BLaER1 (cell line): Measurements from ENCODE around the gene PLEKHG2.

Experiments used
- H3K27ac ChIP-seq: shearing (Covaris generic); formaldehyde crosslinking; 2 replicates; pipeline ENCODE4 v1.8.1; 2022
- H3K27me3 ChIP-seq: shearing (Covaris generic); formaldehyde crosslinking; 2 replicates; pipeline ENCODE4 v1.8.1; 2022
- H3K36me3 ChIP-seq: shearing (Covaris generic); formaldehyde crosslinking; 2 replicates; pipeline ENCODE4 v1.8.1; 2022
- H3K4me1 ChIP-seq: shearing (Covaris generic); formaldehyde crosslinking; 2 replicates; pipeline ENCODE4 v1.8.1; 2022
- H3K4me2 ChIP-seq: shearing (Covaris generic); formaldehyde crosslinking; 2 replicates; pipeline ENCODE4 v1.8.1; 2022
- H3K4me3 ChIP-seq: shearing (Covaris generic); formaldehyde crosslinking; 2 replicates; pipeline ENCODE4 v1.8.1; 2022
- H3K9ac ChIP-seq: shearing (Covaris generic); formaldehyde crosslinking; 2 replicates; pipeline ENCODE4 v1.8.1; 2022
- H3K9me3 ChIP-seq: shearing (Covaris generic); formaldehyde crosslinking; 2 replicates; pipeline ENCODE4 v1.8.1; 2022
- H4K20me1 ChIP-seq: shearing (Covaris generic); formaldehyde crosslinking; 2 replicates; pipeline ENCODE4 v1.8.1; 2022
- Cebpa-rat ChIP-seq: shearing (Covaris generic); IDR thresholded peaks from 2 replicates; pipeline ENCODE4 v1.8.1; 2022

Gene PLEKHG2

DNA sequence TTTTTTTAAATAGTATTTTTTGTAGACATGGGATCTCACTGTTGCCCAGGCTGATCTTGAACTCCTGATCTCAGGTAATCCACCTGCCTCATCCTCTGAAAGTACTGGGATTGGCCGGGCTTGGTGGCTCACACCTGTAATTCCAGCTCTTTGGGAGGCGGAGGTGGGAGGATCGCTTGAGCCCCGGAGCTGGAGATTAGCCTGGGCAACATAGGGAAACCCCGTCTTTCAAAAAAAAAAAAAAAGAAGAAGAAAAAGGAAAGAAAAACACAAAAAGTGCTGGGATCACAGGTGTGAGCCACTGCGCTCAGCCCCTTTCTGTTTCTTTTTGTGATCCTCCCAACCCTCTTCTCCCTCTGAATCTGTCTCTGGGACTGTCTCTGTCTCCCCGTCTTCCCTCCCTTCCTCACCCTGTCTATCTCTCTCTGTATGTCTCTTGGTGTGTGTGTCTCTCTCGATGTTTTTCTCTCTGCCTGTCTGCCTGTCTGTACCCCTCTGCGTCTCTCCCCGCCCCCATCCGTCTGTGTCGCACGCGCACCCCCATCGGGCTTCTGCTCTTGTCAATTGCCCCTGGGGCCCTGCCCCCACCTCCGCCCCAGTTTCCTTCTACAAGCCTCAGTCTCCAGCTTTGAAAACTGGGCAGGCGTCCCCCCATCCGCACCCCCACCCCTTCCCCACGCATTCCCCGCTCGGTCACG is 6.4 kb upstream of the PLEKHG2 start:
- Histone ChIP-seq H3K9ac (peak overlapping the region; percentile 60), H3K4me2 (peak overlapping the region; percentile 85), H3K4me3 (peak overlapping the region; percentile 89), H3K9me3 (no peaks in the 10 kb centered on the region), H3K36me3 (peaks cover 12% of the 10 kb centered on the region), H4K20me1 (peaks cover 27% of the 10 kb centered on the region), H3K4me1 (peaks cover 74% of the 10 kb centered on the region), H3K27me3 (no peaks in the 10 kb centered on the region), H3K27ac (peak overlapping the region; percentile 68)
- TF ChIP-seq Cebpa-rat, result no peak

DNA sequence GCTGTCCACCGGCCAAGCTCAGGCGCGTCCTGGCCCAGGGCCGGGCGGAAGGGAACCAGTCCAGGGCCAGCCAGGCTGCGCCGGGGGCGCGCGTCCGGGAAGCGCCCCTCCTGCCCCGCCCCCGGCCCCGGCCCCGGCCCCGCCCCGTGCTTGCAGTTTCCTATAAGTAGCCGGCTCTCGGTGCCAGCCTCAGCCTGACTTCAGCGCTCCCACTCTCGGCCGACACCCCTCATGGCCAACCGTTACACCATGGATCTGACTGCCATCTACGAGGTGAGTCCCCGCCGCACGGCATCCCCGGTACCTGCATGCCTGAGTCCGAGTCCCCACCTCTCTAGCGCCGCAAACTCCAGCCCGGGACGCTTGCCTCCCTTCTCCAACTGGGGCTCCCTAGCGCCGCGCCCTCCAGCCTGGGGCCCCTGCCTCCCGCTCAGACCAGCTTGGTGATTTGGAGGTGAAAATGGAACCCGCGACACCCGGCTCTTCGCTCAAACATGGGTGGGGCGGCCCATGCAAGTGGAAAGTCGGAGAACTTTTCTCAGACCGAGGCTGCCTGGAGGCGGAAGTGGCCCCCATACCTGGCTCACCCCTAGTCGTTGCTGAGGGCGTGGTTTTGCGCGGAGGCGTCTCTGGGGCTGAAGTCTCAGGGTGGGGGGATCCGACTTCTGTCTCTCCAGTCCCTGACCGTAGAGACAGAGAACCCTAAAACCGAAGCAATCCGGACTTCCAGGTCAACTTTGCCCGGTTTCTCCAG is 5.6 kb upstream of the PLEKHG2 start, which contains the start of gene ZFP36:
ZFP36 (plus strand) TSS at position 192 of the 754 bp plus-strand sequence; CDS start at position 250, 58 bp downstream.
- H3K9me3 ChIP-seq, result no peaks in the 10 kb centered on the region
- peaks cover 73% of the 10 kb centered on the region for H3K4me1 ChIP-seq
- peak within 1 kb of the TSS; percentile 93 for H3K9ac ChIP-seq
- H3K4me3 ChIP-seq, result peak within 1 kb of the TSS; percentile 89
- peak within 1 kb of the TSS; percentile 94 for H3K27ac ChIP-seq
- H3K27me3 ChIP-seq, result no peaks in the 10 kb centered on the region
- no peak for TF ChIP-seq Cebpa-rat
- peaks cover 12% of the 10 kb centered on the region for H3K36me3 ChIP-seq
- peaks cover 27% of the 10 kb centered on the region for H4K20me1 ChIP-seq
- H3K4me2 ChIP-seq, result peak within 1 kb of the TSS; percentile 100

DNA sequence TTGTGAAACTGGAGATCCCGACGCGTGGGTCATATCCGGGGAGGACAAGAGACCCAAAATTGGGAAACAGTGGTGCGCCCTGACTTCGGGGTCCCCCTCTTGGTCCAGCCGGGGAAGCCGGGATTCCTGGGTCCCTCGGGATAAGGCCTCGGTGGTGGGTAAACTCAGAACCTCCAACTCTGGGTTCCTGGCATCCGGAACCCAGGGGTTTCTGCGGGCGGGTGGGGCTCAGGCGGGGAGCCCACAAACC is 5.1 kb upstream of the PLEKHG2 start:
- H4K20me1 ChIP-seq, result peaks cover 27% of the 10 kb centered on the region
- peaks cover 12% of the 10 kb centered on the region for H3K36me3 ChIP-seq
- H3K4me1 ChIP-seq, result peaks cover 68% of the 10 kb centered on the region
- peak overlapping the region; percentile 100 for H3K4me2 ChIP-seq
- H3K4me3 ChIP-seq, result peak overlapping the region; percentile 89
- no peaks in the 10 kb centered on the region for H3K9me3 ChIP-seq
- H3K27me3 ChIP-seq, result no peaks in the 10 kb centered on the region
- TF ChIP-seq Cebpa-rat, result no peak
- peak overlapping the region; percentile 93 for H3K9ac ChIP-seq
- peak overlapping the region; percentile 94 for H3K27ac ChIP-seq

DNA sequence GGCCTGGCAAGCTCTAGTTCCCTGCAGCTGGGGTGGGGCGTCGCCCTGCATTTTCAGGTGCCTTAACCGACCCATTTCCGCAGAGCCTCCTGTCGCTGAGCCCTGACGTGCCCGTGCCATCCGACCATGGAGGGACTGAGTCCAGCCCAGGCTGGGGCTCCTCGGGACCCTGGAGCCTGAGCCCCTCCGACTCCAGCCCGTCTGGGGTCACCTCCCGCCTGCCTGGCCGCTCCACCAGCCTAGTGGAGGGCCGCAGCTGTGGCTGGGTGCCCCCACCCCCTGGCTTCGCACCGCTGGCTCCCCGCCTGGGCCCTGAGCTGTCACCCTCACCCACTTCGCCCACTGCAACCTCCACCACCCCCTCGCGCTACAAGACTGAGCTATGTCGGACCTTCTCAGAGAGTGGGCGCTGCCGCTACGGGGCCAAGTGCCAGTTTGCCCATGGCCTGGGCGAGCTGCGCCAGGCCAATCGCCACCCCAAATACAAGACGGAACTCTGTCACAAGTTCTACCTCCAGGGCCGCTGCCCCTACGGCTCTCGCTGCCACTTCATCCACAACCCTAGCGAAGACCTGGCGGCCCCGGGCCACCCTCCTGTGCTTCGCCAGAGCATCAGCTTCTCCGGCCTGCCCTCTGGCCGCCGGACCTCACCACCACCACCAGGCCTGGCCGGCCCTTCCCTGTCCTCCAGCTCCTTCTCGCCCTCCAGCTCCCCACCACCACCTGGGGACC is 4.6 kb upstream of the PLEKHG2 start:
- Histone ChIP-seq H3K27me3 (no peaks in the 10 kb centered on the region), H3K27ac (peak overlapping the region; percentile 94), H3K4me3 (peak overlapping the region; percentile 89), H3K36me3 (peaks cover 12% of the 10 kb centered on the region), H3K9me3 (no peaks in the 10 kb centered on the region), H3K4me2 (peak overlapping the region; percentile 100), H3K9ac (peak overlapping the region; percentile 93), H4K20me1 (peaks cover 27% of the 10 kb centered on the region), H3K4me1 (peaks cover 66% of the 10 kb centered on the region)
- no peak for TF ChIP-seq Cebpa-rat

DNA sequence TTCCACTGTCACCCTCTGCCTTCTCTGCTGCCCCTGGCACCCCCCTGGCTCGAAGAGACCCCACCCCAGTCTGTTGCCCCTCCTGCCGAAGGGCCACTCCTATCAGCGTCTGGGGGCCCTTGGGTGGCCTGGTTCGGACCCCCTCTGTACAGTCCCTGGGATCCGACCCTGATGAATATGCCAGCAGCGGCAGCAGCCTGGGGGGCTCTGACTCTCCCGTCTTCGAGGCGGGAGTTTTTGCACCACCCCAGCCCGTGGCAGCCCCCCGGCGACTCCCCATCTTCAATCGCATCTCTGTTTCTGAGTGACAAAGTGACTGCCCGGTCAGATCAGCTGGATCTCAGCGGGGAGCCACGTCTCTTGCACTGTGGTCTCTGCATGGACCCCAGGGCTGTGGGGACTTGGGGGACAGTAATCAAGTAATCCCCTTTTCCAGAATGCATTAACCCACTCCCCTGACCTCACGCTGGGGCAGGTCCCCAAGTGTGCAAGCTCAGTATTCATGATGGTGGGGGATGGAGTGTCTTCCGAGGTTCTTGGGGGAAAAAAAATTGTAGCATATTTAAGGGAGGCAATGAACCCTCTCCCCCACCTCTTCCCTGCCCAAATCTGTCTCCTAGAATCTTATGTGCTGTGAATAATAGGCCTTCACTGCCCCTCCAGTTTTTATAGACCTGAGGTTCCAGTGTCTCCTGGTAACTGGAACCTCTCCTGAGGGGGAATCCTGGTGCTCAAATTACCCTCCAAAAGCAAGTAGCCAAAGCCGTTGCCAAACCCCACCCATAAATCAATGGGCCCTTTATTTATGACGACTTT is 3.9 kb upstream of the PLEKHG2 start:
- TF ChIP-seq Cebpa-rat, result no peak
- peaks cover 12% of the 10 kb centered on the region for H3K36me3 ChIP-seq
- peaks cover 61% of the 10 kb centered on the region for H3K4me1 ChIP-seq
- peak overlapping the region; percentile 93 for H3K9ac ChIP-seq
- H3K4me3 ChIP-seq, result peak overlapping the region; percentile 89
- H3K27me3 ChIP-seq, result no peaks in the 10 kb centered on the region
- H3K9me3 ChIP-seq, result no peaks in the 10 kb centered on the region
- H4K20me1 ChIP-seq, result peaks cover 27% of the 10 kb centered on the region
- peak overlapping the region; percentile 94 for H3K27ac ChIP-seq
- H3K4me2 ChIP-seq, result peak overlapping the region; percentile 100

DNA sequence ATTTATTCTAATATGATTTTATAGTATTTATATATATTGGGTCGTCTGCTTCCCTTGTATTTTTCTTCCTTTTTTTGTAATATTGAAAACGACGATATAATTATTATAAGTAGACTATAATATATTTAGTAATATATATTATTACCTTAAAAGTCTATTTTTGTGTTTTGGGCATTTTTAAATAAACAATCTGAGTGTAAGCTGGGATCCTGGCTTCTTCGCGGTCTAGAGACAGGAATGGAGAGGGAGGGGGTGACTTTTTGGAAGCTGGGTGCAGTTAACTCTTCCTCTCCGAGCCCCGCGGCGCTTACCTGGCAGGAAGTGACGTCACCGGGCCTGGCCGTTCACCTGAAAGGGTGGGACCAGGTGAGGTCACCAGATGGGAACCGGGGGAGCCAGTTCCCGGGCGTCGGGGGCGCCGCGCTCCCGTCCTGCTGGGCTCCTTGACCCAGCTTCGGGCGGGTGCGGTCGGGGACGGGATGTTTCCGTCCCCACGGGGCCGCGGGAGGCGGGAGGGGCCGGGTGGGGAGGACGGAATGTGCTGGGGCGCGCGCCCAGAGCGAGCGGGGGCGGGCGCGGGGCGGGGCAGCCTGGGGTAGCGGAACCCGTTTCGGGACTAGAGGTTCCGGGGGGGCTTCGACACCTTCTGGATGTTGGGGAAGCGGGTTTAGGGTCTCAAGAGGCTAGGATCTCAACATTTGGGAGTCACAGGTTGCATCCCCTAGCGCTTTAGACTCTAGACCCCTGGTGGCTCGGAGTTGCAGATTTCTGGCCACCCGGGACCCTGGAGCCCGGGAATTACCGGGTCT is 3.1 kb upstream of the PLEKHG2 start:
- peaks cover 60% of the 10 kb centered on the region for H3K4me1 ChIP-seq
- H3K27me3 ChIP-seq, result no peaks in the 10 kb centered on the region

DNA sequence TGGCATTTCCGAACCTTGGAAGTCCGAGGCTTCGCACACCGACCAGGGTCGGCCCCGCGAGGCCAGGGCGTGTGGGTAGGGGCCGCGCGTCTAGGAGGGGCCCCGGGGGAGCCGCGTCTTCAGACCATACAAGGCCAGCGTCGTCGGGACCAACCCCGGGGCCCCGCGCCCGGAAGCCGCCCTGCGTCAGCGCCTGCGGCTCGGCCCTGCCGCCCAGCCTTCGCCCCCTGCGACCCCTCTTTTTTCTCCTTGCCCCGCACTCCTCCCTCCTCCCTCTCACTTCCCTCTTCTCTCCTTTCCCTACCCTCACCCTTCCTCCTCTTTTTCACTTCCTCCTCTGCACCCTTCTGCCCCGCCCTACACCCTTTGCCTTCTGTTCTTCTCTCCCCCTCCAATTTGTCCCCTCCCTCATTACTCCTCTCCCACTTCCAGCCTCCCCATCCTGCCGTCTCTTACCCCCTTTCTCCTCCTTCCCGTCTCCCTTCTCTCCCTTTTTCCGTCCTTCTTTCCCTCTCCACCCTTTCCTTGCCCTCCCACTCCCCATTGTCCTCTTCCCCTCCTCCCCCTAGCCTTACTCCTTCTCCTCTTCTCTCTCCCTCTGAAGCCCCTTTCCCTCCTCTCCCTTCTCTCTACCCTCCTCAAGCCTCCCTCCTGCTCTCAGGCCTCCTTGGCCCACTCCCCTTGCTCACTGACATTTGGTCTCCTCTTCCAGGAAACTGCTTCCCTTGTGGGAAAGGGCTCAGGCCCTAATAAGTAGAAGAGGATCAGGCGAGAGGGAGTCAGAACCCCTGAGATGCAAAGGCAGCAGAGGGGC is 2.2 kb upstream of the PLEKHG2 start:
- no peak for TF ChIP-seq Cebpa-rat
- H3K4me1 ChIP-seq, result peaks cover 60% of the 10 kb centered on the region
- peak overlapping the region; percentile 93 for H3K9ac ChIP-seq
- H3K36me3 ChIP-seq, result peaks cover 20% of the 10 kb centered on the region
- peak overlapping the region; percentile 94 for H3K27ac ChIP-seq
- H4K20me1 ChIP-seq, result peaks cover 42% of the 10 kb centered on the region
- no peaks in the 10 kb centered on the region for H3K9me3 ChIP-seq
- peak overlapping the region; percentile 100 for H3K4me2 ChIP-seq
- no peaks in the 10 kb centered on the region for H3K27me3 ChIP-seq
- H3K4me3 ChIP-seq, result peak overlapping the region; percentile 89

More for the DNA sequence above, 3.1 kb upstream of the PLEKHG2 start:
- peak overlapping the region; percentile 89 for H3K4me3 ChIP-seq
- peak overlapping the region; percentile 94 for H3K27ac ChIP-seq
- peaks cover 34% of the 10 kb centered on the region for H4K20me1 ChIP-seq
- no peak for TF ChIP-seq Cebpa-rat
- peak overlapping the region; percentile 93 for H3K9ac ChIP-seq
- H3K36me3 ChIP-seq, result peaks cover 12% of the 10 kb centered on the region
- H3K4me2 ChIP-seq, result peak overlapping the region; percentile 100
- no peaks in the 10 kb centered on the region for H3K9me3 ChIP-seq

DNA sequence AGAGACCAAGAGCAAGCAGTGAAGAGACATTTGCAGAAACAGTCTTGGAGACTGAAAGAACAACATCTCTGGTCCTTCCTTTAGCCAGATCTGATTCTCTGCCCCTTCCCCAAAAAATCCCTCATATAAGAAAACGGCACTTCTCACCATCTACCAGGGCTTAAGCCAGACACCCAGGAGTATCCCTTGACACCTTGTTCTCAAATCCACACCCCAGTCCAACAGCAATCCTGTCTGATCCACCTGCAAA is 1.7 kb upstream of the PLEKHG2 start:
- peak overlapping the region; percentile 100 for H3K4me2 ChIP-seq
- H3K9me3 ChIP-seq, result no peaks in the 10 kb centered on the region
- H3K4me3 ChIP-seq, result peak overlapping the region; percentile 89
- H4K20me1 ChIP-seq, result peaks cover 48% of the 10 kb centered on the region
- no peak for TF ChIP-seq Cebpa-rat
- no peaks in the 10 kb centered on the region for H3K27me3 ChIP-seq
- peak overlapping the region; percentile 93 for H3K9ac ChIP-seq
- peaks cover 25% of the 10 kb centered on the region for H3K36me3 ChIP-seq
- H3K27ac ChIP-seq, result peak overlapping the region; percentile 94
- H3K4me1 ChIP-seq, result peaks cover 60% of the 10 kb centered on the region
